SK-N-SH (cell line): ENCODE measurements around the gene ANK3. TPM values are rescaled to one million over a fixed set of nuclear protein-coding genes. Genes with fewer than 3 reads are reported as not detected.

Experiments
- CTCF ChIA-PET: fragments of 300-600, 350-600 bp; formaldehyde crosslinking; extraction: SDS; loops from one replicate; lab custom pipeline; 2021; lab: Yijun Ruan, JAX
- POLR2A ChIA-PET: fragments of 350-600 bp; sonication (Branson Sonifier 250); formaldehyde crosslinking; extraction: SDS; loops from one replicate; lab custom pipeline; 2020; ENCODE audit warnings: antibody characterized with exemption, inconsistent platforms; lab: Yijun Ruan, JAX
- DNase-seq: peaks from one replicate; pipeline ENCODE4 v3.0.0; 2012
- H2AFZ ChIP-seq: fragments of 200-600 bp; sonication (generic); 2 replicates; pipeline ENCODE4 v1.8.1; 2016; ENCODE audit warnings: antibody characterized with exemption, mild to moderate bottlenecking, low read depth
- H3F3A ChIP-seq: fragments of 200-600 bp; sonication (generic); replicated peaks from 2 replicates; pipeline ENCODE3; 2016; ENCODE audit warnings: antibody characterized with exemption, mild to moderate bottlenecking; ENCODE audit not compliant: insufficient read depth
- H3K27ac ChIP-seq, 2 experiments: fragments of 200-500 bp in 1 of 2; fragments of 200-600 bp in 1 of 2; sonication (Bioruptor generic) in 1 of 2; sonication (generic), shearing (Covaris generic) in 1 of 2; 2 replicates each; pipeline versions ENCODE4 v1.5.1 to v1.6.1; 2014 to 2016; ENCODE audit warnings: low read depth in 2 of 2, inconsistent platforms in 1 of 2, low read length in 1 of 2, mild to moderate bottlenecking in 1 of 2, mixed read lengths in 1 of 2
- H3K27me3 ChIP-seq: fragments of 200-600 bp; sonication (generic), shearing (Covaris generic); 2 replicates; pipeline ENCODE4 v1.6.1; 2016; ENCODE audit warnings: mixed run types; ENCODE audit not compliant: insufficient read depth
- H3K36me3 ChIP-seq, 2 experiments: fragments of 200-500 bp in 1 of 2; fragments of 200-600 bp in 1 of 2; sonication (Bioruptor generic) in 1 of 2; sonication (generic) in 1 of 2; replicated peaks in 1 of 2; 2 replicates each; pipeline versions ENCODE3 to v1.5.1; 2014 to 2016; ENCODE audit warnings: low read length in 1 of 2, mild to moderate bottlenecking in 1 of 2; ENCODE audit not compliant: insufficient read depth in 2 of 2, control insufficient read depth in 1 of 2
- H3K4me1 ChIP-seq, 2 experiments: fragments of 200-500 bp in 1 of 2; fragments of 200-600 bp in 1 of 2; sonication (Bioruptor generic) in 1 of 2; sonication (generic), shearing (Covaris generic) in 1 of 2; 2 replicates each; pipeline versions ENCODE4 v1.5.1 to v1.6.1; 2014 to 2016; ENCODE audit warnings: low read depth in 1 of 2, low read length in 1 of 2, mixed run types in 1 of 2; ENCODE audit not compliant: insufficient read depth in 2 of 2, control insufficient read depth in 1 of 2
- H3K4me2 ChIP-seq: fragments of 200-600 bp; sonication (generic), shearing (Covaris generic); 2 replicates; pipeline ENCODE4 v1.6.1; 2017; ENCODE audit warnings: mixed run types
- H3K4me3 ChIP-seq, 2 experiments: fragments of 200-500 bp in 1 of 2; fragments of 200-600 bp in 1 of 2; sonication (Bioruptor generic) in 1 of 2; sonication (generic), shearing (Covaris generic) in 1 of 2; 2 replicates each; pipeline versions ENCODE4 v1.5.1 to v1.8.1; 2014 to 2016; ENCODE audit warnings: low read depth in 2 of 2, inconsistent platforms in 1 of 2, low read length in 1 of 2, mild to moderate bottlenecking in 1 of 2, mixed read lengths in 1 of 2, moderate library complexity in 1 of 2
- H3K79me2 ChIP-seq: fragments of 200-600 bp; sonication (generic); 2 replicates; pipeline ENCODE4 v1.8.1; 2017; ENCODE audit warnings: mild to moderate bottlenecking; ENCODE audit not compliant: insufficient read depth
- H3K9ac ChIP-seq: fragments of 200-600 bp; sonication (generic); 2 replicates; pipeline ENCODE4 v1.6.1; 2017; ENCODE audit warnings: mixed run types
- H3K9me2 ChIP-seq: fragments of 200-600 bp; sonication (generic); 2 replicates; pipeline ENCODE4 v1.6.1; 2017; ENCODE audit warnings: mixed run types
- H3K9me3 ChIP-seq: fragments of 200-600 bp; sonication (generic); 2 replicates; pipeline ENCODE4 v1.6.1; 2017; ENCODE audit warnings: mixed run types, mild to moderate bottlenecking, moderate library complexity
- H4K20me1 ChIP-seq: fragments of 200-600 bp; sonication (generic); 2 replicates; pipeline ENCODE4 v1.6.1; 2017; ENCODE audit warnings: mild to moderate bottlenecking, mixed run types; ENCODE audit not compliant: insufficient read depth
- CHD2 ChIP-seq: fragments of 150-350 bp; IDR thresholded peaks from 2 replicates; pipeline ENCODE4 v1.6.1; 2018; ENCODE audit warnings: low read length; ENCODE audit not compliant: partially characterized antibody
- EP300 ChIP-seq, 2 experiments: IDR thresholded peaks; 2 replicates each; pipeline versions ENCODE4 v1.4.0 to v1.6.1; 2012; ENCODE audit warnings: borderline replicate concordance in 1 of 2, low read depth in 1 of 2, low read length in 1 of 2
- EZH2phosphoT487 ChIP-seq: fragments of 200-600 bp; sonication (generic); IDR thresholded peaks from 2 replicates; pipeline ENCODE4 v1.6.1; 2017; ENCODE audit warnings: low read depth, mixed run types, mild to moderate bottlenecking, antibody characterized with exemption, moderate library complexity, borderline replicate concordance
- GATA2 ChIP-seq: sonication (generic); formaldehyde crosslinking; IDR thresholded peaks from 2 replicates; pipeline ENCODE4 v1.5.0; 2020; ENCODE audit warnings: mild to moderate bottlenecking, missing genetic modification reagents
- MXI1 ChIP-seq: IDR thresholded peaks from 2 replicates; pipeline ENCODE4 v1.6.1; 2012; ENCODE audit warnings: mild to moderate bottlenecking, low read depth, low read length, improper control_type of control experiment
- NFIC ChIP-seq: IDR thresholded peaks from 2 replicates; pipeline ENCODE4 v1.4.0; 2012; ENCODE audit warnings: borderline replicate concordance
- POLR2AphosphoS5 ChIP-seq: IDR thresholded peaks from 2 replicates; pipeline ENCODE4 v1.6.1; 2012; ENCODE audit warnings: low read depth, low read length
- RCOR1 ChIP-seq: fragments of 150-350 bp; IDR thresholded peaks from 2 replicates; pipeline ENCODE4 v1.6.1; 2017; ENCODE audit warnings: antibody characterized with exemption, low read length
- WGBS: methylation state at CpG from one replicate; pipeline ENCODE4 v1.1.6; 2017; ENCODE audit warnings: low lambda C conversion rate; 5-methylcytosine and 5-hydroxymethylcytosine counted together
- polyA plus RNA-seq, 3 experiments: library from polyadenylated mRNA; depleted of rRNA; stranded (reverse); fragments of >200 nt; gene quantifications; 2 replicates each; pipeline ENCODE4 v1.2.3, GENCODE V29; 2012
- TF ChIP-seq, protein P1 (sequence below): IDR thresholded peaks from 2 replicates; pipeline ENCODE4 v1.4.0; 2012; ENCODE audit warnings: low read depth, borderline replicate concordance

The ANK3 gene
- polyA plus RNA-seq, 1 of the 3 experiments (the other 2 are of a cell fraction): 10.0 TPM

DNA sequence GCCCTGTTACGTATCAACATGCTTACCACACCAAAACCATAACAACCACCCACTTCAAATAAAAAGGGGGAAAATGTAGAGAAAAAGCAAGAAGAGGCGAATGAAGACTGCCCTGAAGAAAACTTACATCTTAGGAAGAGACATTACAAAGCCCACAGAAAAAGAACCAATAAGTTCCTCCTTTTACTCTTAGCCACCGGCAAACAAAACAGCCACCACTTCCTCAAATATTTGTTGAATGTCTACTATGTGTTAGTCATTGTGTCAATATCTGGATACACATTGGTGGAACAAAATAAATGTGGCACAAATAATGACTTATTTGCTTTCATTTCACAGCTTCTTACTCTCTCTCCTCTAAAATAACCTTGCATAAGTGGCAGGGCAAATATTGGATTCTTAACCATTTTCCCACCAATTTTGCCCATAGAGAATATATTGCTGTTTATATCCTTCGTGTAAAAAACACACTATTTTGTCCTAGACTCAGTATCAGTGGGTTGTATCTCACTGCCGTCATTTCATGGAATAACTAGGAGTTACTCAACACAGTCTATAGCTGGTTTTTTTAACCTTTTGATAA, 106.8 kb downstream of the ANK3 start:
- H2AFZ ChIP-seq: no peak overlapping the region
- CTCF ChIA-PET: interaction anchor here (0.8 to 2.6 kb wide), 5 partner anchors 10 to 180 kb away, joined by 3 to 7 read pairs (median 3); no protein-coding TSS in a partner anchor
- H3K36me3 ChIP-seq: no peaks in the 10 kb centered on the region
- H3K27me3 ChIP-seq: no peaks in the 10 kb centered on the region
- H3K9me2 ChIP-seq: no peaks in the 10 kb centered on the region
- H3K9me3 ChIP-seq: no peaks in the 10 kb centered on the region
- no peak for DNase-seq
- no peak overlapping the region for H3K4me3 ChIP-seq
- peaks cover 10 to 27% of the 10 kb centered on the region in 2 experiments for H3K4me1 ChIP-seq
- POLR2A ChIA-PET: no interaction called here
- no peaks in the 10 kb centered on the region for H4K20me1 ChIP-seq
- peak overlapping the region; percentile 63 for H3K4me2 ChIP-seq
- no peaks in the 10 kb centered on the region for H3K79me2 ChIP-seq
- H3K27ac ChIP-seq: peak overlapping the region in 1 of 2 experiments; percentile 85; a peak in 2 of 4 replicates
- TF ChIP-seq, protein P1, sequence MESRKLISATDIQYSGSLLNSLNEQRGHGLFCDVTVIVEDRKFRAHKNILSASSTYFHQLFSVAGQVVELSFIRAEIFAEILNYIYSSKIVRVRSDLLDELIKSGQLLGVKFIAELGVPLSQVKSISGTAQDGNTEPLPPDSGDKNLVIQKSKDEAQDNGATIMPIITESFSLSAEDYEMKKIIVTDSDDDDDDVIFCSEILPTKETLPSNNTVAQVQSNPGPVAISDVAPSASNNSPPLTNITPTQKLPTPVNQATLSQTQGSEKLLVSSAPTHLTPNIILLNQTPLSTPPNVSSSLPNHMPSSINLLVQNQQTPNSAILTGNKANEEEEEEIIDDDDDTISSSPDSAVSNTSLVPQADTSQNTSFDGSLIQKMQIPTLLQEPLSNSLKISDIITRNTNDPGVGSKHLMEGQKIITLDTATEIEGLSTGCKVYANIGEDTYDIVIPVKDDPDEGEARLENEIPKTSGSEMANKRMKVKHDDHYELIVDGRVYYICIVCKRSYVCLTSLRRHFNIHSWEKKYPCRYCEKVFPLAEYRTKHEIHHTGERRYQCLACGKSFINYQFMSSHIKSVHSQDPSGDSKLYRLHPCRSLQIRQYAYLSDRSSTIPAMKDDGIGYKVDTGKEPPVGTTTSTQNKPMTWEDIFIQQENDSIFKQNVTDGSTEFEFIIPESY: no peak
- TF ChIP-seq EP300 (IDR thresholded peaks at IDR 0.05; ENCODE audit: borderline replicate concordance in 1 of 2, low read depth in 1 of 2, low read length in 1 of 2) (0 out of 4 replicates have a peak, but pooled peaks of 1 of the 2 experiments have one; percentile 20), EZH2phosphoT487 (no peak)
- TF ChIP-seq, all 33 proteins: peak for 1
- peak overlapping the region; percentile 16; the same call in 1 of the 2 replicates for H3K9ac ChIP-seq
- H3F3A ChIP-seq: peaks cover 26% of the 10 kb centered on the region
- WGBS: 73% methylated on average over 5 of the region's 5 CpGs

DNA sequence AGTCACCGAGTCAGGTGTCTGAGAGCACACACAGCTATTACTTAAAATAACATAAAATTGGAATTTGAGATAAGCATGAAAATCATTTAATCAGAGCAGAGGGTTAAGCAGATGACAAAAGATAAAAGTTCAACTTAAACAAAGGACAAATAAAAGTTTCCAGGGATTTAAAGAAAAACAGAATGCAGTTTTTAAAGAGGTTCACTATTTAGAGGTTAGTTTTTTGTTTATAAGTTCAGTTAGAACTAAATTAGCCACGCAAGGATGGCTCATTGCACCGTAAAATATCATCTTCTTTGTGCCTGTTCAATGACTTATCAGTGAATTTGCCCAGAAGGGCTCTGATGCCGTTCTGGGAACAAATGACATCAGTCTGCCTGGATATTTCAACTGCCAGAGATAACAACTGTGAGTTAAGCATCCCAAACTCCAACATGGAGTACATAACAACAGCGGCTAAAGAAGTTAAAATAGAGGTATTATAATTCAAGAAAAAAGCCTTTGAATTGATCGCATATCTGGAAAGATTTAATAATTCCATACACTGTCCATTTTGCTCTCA, 107.8 kb downstream of the ANK3 start:
- peaks cover 10 to 26% of the 10 kb centered on the region in 2 experiments for H3K4me1 ChIP-seq
- peaks cover 26% of the 10 kb centered on the region for H3F3A ChIP-seq
- H3K9me2 ChIP-seq: no peaks in the 10 kb centered on the region
- peak; percentile 83 for TF ChIP-seq RCOR1
- peak in 1 of 2 experiments; percentile 68; a peak in 1 of 4 replicates for TF ChIP-seq EP300 (IDR thresholded peaks at IDR 0.05; ENCODE audit: borderline replicate concordance in 1 of 2, low read depth in 1 of 2, low read length in 1 of 2)
- peak; percentile 76; the same call in 1 of the 2 replicates for TF ChIP-seq GATA2 (CRISPR knock-in tag)
- TF ChIP-seq CHD2: peak; percentile 19
- no peak for TF ChIP-seq POLR2AphosphoS5
- TF ChIP-seq MXI1: 0 out of 2 replicates have a peak, but pooled peaks have one; percentile 17
- no peak for TF ChIP-seq NFIC
- no peaks in the 10 kb centered on the region for H4K20me1 ChIP-seq
- CTCF ChIA-PET: interaction anchor here (1.4 to 2.6 kb wide), 2 partner anchors 9 to 77 kb away, joined by 3 to 7 read pairs; no protein-coding TSS in a partner anchor
- H3K79me2 ChIP-seq: no peaks in the 10 kb centered on the region
- POLR2A ChIA-PET: no interaction called here
- no peaks in the 10 kb centered on the region for H3K36me3 ChIP-seq
- no peaks in the 10 kb centered on the region for H3K9me3 ChIP-seq
- peak overlapping the region in 1 of 2 experiments; percentile 85; a peak in 2 of 4 replicates for H3K27ac ChIP-seq
- no peak overlapping the region for H3K4me3 ChIP-seq
- no peaks in the 10 kb centered on the region for H3K27me3 ChIP-seq
- 71% methylated on average over 6 of the region's 6 CpGs for WGBS
- DNase-seq: peak; percentile 14
- H3K9ac ChIP-seq: no peak overlapping the region
- no peak overlapping the region for H2AFZ ChIP-seq
- H3K4me2 ChIP-seq: 0 out of 2 replicates have a peak overlapping the region, but pooled peaks have one; percentile 63
